HL-60 (cell line): Measurements from ENCODE around the gene PDGFC.

Source experiments
- DNase-seq, 2 experiments: peaks; one replicate each; pipeline ENCODE4 v3.0.0-alpha.2; 2010 to 2020; ENCODE audit warnings: low read depth in 1 of 2, low spot score in 1 of 2
- H3K27ac ChIP-seq: fragments of 250-450 bp; sonication (Bioruptor Pico); replicated peaks from 2 replicates; pipeline ENCODE4 v1.5.1; 2020; ENCODE audit warnings: mild to moderate bottlenecking, moderate library complexity
- H3K27me3 ChIP-seq: fragments of 250-450 bp; sonication (Bioruptor Pico); 2 replicates; pipeline ENCODE4 v1.5.1; 2021; ENCODE audit warnings: mild to moderate bottlenecking, moderate library complexity; ENCODE audit not compliant: insufficient read depth, poor library complexity, severe bottlenecking
- H3K4me3 ChIP-seq: replicated peaks from 2 replicates; pipeline ENCODE4 v1.5.1; 2011; ENCODE audit warnings: mild to moderate bottlenecking, control low read depth, low read length; ENCODE audit not compliant: insufficient read depth
- GABPA ChIP-seq: IDR thresholded peaks from 2 replicates; pipeline ENCODE4 v1.6.1; 2012; ENCODE audit warnings: low read depth
- POLR2AphosphoS5 ChIP-seq: IDR thresholded peaks from 2 replicates; pipeline ENCODE4 v1.6.1; 2012; ENCODE audit warnings: low read depth
- SPI1 ChIP-seq: IDR thresholded peaks from 2 replicates; pipeline ENCODE4 v1.6.1; 2012; ENCODE audit warnings: low read depth, mild to moderate bottlenecking, borderline replicate concordance
- TF ChIP-seq, protein P1 (sequence below): IDR thresholded peaks from 2 replicates; pipeline ENCODE4 v1.6.1; 2012; ENCODE audit warnings: low read depth; ENCODE audit not compliant: insufficient replicate concordance
- TF ChIP-seq, protein P2 (sequence below): IDR thresholded peaks from one replicate; pipeline ENCODE4 v1.5.1; 2011; ENCODE audit warnings: low read length, control low read depth, inconsistent platforms; ENCODE audit not compliant: insufficient read depth

The PDGFC gene

GRCh38 chr4:156783966-156784365 is 187.6 kb downstream of the PDGFC start:
- Histone ChIP-seq H3K27me3 (no peaks in the 10 kb centered on the region), H3K4me3 (no peak overlapping the region), H3K27ac (no peak overlapping the region)
- TF ChIP-seq POLR2AphosphoS5 (no peak), SPI1 (no peak), GABPA (no peak)
- TF ChIP-seq, protein P1, sequence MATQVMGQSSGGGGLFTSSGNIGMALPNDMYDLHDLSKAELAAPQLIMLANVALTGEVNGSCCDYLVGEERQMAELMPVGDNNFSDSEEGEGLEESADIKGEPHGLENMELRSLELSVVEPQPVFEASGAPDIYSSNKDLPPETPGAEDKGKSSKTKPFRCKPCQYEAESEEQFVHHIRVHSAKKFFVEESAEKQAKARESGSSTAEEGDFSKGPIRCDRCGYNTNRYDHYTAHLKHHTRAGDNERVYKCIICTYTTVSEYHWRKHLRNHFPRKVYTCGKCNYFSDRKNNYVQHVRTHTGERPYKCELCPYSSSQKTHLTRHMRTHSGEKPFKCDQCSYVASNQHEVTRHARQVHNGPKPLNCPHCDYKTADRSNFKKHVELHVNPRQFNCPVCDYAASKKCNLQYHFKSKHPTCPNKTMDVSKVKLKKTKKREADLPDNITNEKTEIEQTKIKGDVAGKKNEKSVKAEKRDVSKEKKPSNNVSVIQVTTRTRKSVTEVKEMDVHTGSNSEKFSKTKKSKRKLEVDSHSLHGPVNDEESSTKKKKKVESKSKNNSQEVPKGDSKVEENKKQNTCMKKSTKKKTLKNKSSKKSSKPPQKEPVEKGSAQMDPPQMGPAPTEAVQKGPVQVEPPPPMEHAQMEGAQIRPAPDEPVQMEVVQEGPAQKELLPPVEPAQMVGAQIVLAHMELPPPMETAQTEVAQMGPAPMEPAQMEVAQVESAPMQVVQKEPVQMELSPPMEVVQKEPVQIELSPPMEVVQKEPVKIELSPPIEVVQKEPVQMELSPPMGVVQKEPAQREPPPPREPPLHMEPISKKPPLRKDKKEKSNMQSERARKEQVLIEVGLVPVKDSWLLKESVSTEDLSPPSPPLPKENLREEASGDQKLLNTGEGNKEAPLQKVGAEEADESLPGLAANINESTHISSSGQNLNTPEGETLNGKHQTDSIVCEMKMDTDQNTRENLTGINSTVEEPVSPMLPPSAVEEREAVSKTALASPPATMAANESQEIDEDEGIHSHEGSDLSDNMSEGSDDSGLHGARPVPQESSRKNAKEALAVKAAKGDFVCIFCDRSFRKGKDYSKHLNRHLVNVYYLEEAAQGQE, result no peak
- DNase-seq, result no peak

DNA sequence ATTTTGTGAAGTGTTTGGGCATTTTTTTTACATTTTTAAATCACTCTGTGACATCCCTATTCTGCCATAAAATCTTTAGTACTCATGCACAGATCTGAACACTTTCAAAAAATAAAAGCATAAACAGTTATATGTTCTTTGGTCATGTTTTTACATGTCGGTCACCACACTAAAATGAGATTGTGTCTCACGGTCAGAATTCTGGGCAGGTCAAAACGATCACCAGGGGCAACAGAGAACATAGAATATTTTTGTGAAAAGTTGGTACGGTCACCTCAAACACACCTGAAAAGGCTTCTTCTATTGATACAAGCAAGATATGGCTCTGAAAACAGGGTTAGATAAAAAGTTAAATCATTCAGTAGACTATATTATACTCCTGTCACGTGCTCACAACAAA is 189.1 kb downstream of the PDGFC start:
- Histone ChIP-seq H3K27me3 (no peaks in the 10 kb centered on the region), H3K27ac (no peak overlapping the region), H3K4me3 (no peak overlapping the region)
- TF ChIP-seq SPI1 (no peak), GABPA (no peak), POLR2AphosphoS5 (no peak)
- TF ChIP-seq, protein P2, sequence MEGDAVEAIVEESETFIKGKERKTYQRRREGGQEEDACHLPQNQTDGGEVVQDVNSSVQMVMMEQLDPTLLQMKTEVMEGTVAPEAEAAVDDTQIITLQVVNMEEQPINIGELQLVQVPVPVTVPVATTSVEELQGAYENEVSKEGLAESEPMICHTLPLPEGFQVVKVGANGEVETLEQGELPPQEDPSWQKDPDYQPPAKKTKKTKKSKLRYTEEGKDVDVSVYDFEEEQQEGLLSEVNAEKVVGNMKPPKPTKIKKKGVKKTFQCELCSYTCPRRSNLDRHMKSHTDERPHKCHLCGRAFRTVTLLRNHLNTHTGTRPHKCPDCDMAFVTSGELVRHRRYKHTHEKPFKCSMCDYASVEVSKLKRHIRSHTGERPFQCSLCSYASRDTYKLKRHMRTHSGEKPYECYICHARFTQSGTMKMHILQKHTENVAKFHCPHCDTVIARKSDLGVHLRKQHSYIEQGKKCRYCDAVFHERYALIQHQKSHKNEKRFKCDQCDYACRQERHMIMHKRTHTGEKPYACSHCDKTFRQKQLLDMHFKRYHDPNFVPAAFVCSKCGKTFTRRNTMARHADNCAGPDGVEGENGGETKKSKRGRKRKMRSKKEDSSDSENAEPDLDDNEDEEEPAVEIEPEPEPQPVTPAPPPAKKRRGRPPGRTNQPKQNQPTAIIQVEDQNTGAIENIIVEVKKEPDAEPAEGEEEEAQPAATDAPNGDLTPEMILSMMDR, result no peak
- TF ChIP-seq, protein P1, result no peak
- no peak for DNase-seq

GRCh38 chr4:156781852-156782251 is 189.7 kb downstream of the PDGFC start:
- no peaks in the 10 kb centered on the region for H3K27me3 ChIP-seq
- TF ChIP-seq, protein P1, result no peak
- TF ChIP-seq SPI1 (no peak), GABPA (no peak), POLR2AphosphoS5 (no peak)
- TF ChIP-seq, protein P2, result no peak
- no peak overlapping the region for H3K4me3 ChIP-seq
- no peak for DNase-seq
- H3K27ac ChIP-seq, result no peak overlapping the region

DNA sequence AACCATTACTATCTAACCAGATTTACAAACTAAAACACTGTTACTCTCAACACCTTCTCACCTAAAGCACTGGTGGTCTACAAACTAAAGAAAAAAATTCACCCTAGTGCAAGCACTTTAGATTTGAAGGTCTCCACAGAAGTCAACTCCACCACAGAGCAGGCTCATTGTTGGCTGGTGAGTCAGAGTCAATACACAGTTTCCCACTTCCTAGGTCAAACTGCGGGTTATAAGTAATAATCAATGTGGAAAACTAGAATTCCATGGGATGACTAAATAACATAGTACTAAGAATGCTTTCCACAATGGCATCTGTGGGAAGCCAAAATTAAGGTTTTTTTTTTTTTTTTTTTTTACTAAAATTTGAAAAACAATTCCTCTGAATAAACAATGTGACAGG is 191.8 kb downstream of the PDGFC start:
- Histone ChIP-seq H3K27ac (no peak overlapping the region), H3K4me3 (no peak overlapping the region), H3K27me3 (no peaks in the 10 kb centered on the region)
- no peak for DNase-seq
- TF ChIP-seq GABPA, result no peak
- TF ChIP-seq, protein P2, result no peak
- no peak for TF ChIP-seq POLR2AphosphoS5
- TF ChIP-seq, protein P1, result no peak
- no peak for TF ChIP-seq SPI1
